ENCODE measurements around the gene FBP1.

GRCh38 chr9:94563548-94563947 is 75.8 kb downstream of the FBP1 start:
- TF ChIP-seq CTCF (IDR thresholded peaks at IDR 0.05) (no peak), EP300 (IDR thresholded peaks at IDR 0.05; ENCODE audit: low read depth) (no peak), POLR2AphosphoS5 (IDR thresholded peaks at IDR 0.05) (no peak)
